Endothelial cell (in vitro differentiated cells): ENCODE results near the gene CXCL10. TPM values are rescaled to one million over a fixed set of nuclear protein-coding genes. Genes with fewer than 3 reads are reported as not detected.

Source experiments
- DNase-seq: peaks from one replicate; pipeline ENCODE4 v3.0.0; 2021; ENCODE audit warnings: low spot score
- H3K27ac Mint-ChIP-seq: one replicate; pipeline ENCODE4 v1.8.0; 2021; ENCODE audit warnings: mixed read lengths, inconsistent platforms; ENCODE audit not compliant: unreplicated experiment
- H3K27me3 Mint-ChIP-seq: one replicate; pipeline ENCODE4 v1.8.0; 2021; ENCODE audit warnings: mild to moderate bottlenecking, moderate library complexity, mixed read lengths, inconsistent platforms; ENCODE audit not compliant: unreplicated experiment
- H3K36me3 Mint-ChIP-seq: one replicate; pipeline ENCODE4 v1.8.0; 2021; ENCODE audit warnings: mild to moderate bottlenecking, low read depth, mixed read lengths, inconsistent platforms; ENCODE audit not compliant: unreplicated experiment
- H3K4me1 Mint-ChIP-seq: one replicate; pipeline ENCODE4 v1.8.0; 2021; ENCODE audit warnings: mild to moderate bottlenecking, mixed read lengths, inconsistent platforms; ENCODE audit not compliant: unreplicated experiment
- H3K4me3 Mint-ChIP-seq: one replicate; pipeline ENCODE4 v1.8.0; 2021; ENCODE audit warnings: mild to moderate bottlenecking, mixed read lengths, inconsistent platforms; ENCODE audit not compliant: unreplicated experiment
- H3K9me3 Mint-ChIP-seq: one replicate; pipeline ENCODE4 v1.8.0; 2021; ENCODE audit warnings: mixed read lengths, inconsistent platforms; ENCODE audit not compliant: unreplicated experiment
- CTCF ChIP-seq: fragments of 200-600 bp; sonication (generic); IDR thresholded peaks from one replicate; pipeline ENCODE4 v1.5.0; 2021; ENCODE audit warnings: antibody characterized with exemption; ENCODE audit not compliant: unreplicated experiment
- total RNA-seq: library from RNA; stranded (reverse); fragmentation: NEBNext Ultra II Directional; extraction: Animal tissue kit (Norgen Biotek cat#: 25700); gene quantifications from one replicate; pipeline ENCODE4 v1.2.1, GENCODE V29; 2021; ENCODE audit not compliant: unreplicated experiment

The CXCL10 gene
- total RNA-seq, 1 donor from 2014 or later = not detected

DNA sequence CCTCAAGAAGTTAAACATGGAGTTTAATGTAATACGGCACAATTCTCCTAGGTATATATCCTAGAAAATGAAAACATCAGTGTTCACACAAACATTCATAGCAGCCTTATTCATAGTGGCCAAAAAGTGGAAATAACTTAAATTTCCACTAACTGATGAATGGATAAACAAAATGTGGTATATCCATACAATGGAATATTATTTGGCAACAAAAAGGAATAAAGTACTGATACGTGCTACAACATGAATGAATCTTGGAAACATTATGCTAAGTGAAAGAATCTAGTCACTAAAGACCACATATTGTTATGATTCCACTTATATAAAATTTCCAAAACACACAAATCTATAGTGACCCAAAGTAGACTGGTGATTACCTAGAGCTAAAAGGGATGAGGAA lies 47.1 kb downstream of the CXCL10 start:
- DNase-seq = no peak
- TF ChIP-seq CTCF = no peak
- Mint-ChIP-seq H3K4me1 (peaks cover 8% of the 10 kb centered on the region), H3K4me3 (no peak overlapping the region), H3K9me3 (no peaks in the 10 kb centered on the region), H3K36me3 (peaks cover 48% of the 10 kb centered on the region), H3K27ac (no peak overlapping the region), H3K27me3 (no peaks in the 10 kb centered on the region)

- no peak for TF ChIP-seq CTCF
- H3K4me3 Mint-ChIP-seq = no peak overlapping the region
- peaks cover 51% of the 10 kb centered on the region for H3K36me3 Mint-ChIP-seq
- H3K27ac Mint-ChIP-seq = no peak overlapping the region
- H3K9me3 Mint-ChIP-seq = no peaks in the 10 kb centered on the region
- no peaks in the 10 kb centered on the region for H3K4me1 Mint-ChIP-seq
- peaks cover 2% of the 10 kb centered on the region for H3K27me3 Mint-ChIP-seq
- no peak for DNase-seq
These were observed 49.5 kb downstream of the CXCL10 start for GRCh38 chr4:75973766-75974165.

Other genes starting within 250 kb of the CXCL10 start
- gene PPEF2, start 121.0 kb downstream of the CXCL10 start, total RNA-seq = not detected
- gene NAAA, start 82.5 kb downstream of the CXCL10 start, total RNA-seq = 4.0 TPM
- 40.6 TPM for gene SDAD1, start 32.6 kb downstream of the CXCL10 start, total RNA-seq
- not detected for gene CXCL9, start 16.0 kb downstream of the CXCL10 start, total RNA-seq
- gene CXCL11, start 12.6 kb upstream of the CXCL10 start, total RNA-seq = not detected
- not detected for gene ART3, start 51.2 kb upstream of the CXCL10 start, total RNA-seq
- gene NUP54, start 124.9 kb upstream of the CXCL10 start, total RNA-seq = 44.2 TPM
- 181 TPM for gene SCARB2, start 190.3 kb upstream of the CXCL10 start, total RNA-seq
- 1.1 TPM for gene FAM47E, start 228.2 kb upstream of the CXCL10 start, total RNA-seq